ENCODE measurements around the gene MRFAP1L1. TPM values are rescaled to one million over a fixed set of nuclear protein-coding genes. Genes with fewer than 3 reads are reported as not detected.

MRFAP1L1 gene
- total and polyA plus RNA-seq, 2 donors = 56.0 to 73.1 TPM

DNA sequence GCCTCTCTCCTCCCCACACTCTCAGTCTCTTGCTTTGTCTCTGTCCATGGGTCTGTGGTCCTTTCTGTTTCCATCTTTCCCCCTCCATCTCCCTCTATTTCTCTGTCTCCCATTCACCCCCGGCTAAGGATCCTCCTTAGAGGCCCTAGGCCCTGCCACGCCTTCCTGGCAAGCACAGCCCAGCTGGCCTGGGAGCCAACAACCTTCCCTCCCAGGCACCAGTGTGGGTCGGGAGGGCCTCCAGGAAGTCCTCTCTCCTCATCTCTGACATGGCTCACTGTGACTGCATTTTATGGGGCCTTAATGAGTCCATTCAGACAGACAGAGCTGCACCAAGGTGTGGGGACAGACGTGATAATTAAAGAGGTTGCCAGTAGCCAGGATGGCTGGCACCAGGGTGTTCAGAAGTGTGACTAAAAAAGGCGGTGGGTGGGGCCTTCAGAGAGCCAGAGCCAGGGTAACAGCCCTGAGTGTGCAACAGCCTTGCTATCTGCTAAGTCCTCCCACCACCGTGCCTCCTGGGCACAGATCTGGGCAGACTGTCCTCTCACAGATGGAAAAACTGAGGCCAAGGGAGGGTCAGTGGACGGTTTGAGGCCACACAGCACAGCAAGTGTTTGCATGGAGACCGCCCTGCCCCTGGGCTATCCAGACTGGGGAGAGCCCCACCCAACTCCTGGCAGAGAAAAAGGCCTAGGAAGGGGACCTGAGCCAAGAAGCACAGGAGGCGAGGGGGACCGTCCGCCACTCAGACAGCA, 37.8 kb upstream of the MRFAP1L1 start:
- DNase-seq (ENCODE audit: extremely low spot score) = no peak
- Histone ChIP-seq H3K4me1 (ENCODE audit: insufficient read depth) (no peaks in the 10 kb centered on the region), H3K36me3 (ENCODE audit: insufficient read depth) (no peaks in the 10 kb centered on the region), H3K27ac (ENCODE audit: low read depth) (no peak overlapping the region), H3K4me3 (ENCODE audit: low read depth, low read length) (no peak overlapping the region)
- 56% methylated on average over 11 of the region's 11 CpGs for WGBS

DNA sequence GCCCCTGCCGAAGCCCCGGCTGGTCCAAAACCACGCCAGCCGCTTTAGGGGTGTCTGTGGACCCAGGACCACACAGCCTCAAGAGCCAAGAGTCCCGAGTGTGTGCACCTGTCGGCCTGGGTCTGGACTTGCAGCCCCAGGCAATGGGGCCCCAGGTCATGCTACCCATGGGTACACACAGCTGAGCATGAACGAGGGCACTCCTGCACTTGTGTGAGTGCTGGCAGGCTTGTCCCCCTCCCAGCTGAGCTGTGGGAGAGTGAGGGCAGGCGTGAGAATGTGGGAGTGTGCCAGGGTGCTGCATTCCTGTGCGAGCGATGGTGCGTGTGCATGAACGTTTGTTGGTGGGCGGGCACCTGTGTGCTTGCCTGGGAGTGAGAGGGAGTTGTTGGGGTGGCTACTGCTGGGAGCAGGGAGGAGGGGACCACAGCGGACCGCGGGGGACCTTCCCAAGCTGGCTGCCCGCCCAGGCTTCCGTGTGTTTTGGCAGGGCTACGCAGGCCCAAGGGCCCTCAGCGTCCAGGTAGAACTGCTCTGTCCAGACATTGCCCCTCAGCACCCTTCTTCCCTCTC, 37.1 kb upstream of the MRFAP1L1 start:
- H3K4me3 ChIP-seq (ENCODE audit: low read depth, low read length) = no peak overlapping the region

DNA sequence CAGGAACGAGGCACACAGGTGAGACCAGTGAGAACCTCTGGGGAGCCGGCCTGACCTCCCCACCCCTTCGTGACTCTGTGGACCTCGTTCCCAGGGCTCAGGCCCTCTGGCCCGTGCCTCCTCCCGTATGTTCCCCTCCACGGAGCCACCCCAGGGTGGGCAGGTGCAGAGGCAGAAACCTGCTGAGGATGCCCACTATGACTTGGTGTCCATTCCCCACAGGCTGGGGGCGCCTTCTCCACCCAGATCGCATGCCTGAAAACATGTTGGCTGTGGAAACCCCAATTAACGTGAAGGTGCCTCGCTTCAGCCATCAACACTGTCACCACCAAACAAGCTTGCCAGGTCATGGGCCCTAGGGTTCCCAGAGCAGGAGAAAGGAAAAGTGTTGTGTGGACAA, 33.3 kb upstream of the MRFAP1L1 start:
- H3K36me3 ChIP-seq (ENCODE audit: insufficient read depth) = no peaks in the 10 kb centered on the region
- 75% methylated on average over 11 of the region's 11 CpGs for WGBS

More for the DNA sequence above, 37.1 kb upstream of the MRFAP1L1 start:
- 55% methylated on average over 20 of the region's 20 CpGs for WGBS
- Histone ChIP-seq H3K4me1 (ENCODE audit: insufficient read depth) (no peaks in the 10 kb centered on the region), H3K27ac (ENCODE audit: low read depth) (no peak overlapping the region), H3K36me3 (ENCODE audit: insufficient read depth) (no peaks in the 10 kb centered on the region)
- peak; percentile 37 for DNase-seq (ENCODE audit: extremely low spot score)

DNA sequence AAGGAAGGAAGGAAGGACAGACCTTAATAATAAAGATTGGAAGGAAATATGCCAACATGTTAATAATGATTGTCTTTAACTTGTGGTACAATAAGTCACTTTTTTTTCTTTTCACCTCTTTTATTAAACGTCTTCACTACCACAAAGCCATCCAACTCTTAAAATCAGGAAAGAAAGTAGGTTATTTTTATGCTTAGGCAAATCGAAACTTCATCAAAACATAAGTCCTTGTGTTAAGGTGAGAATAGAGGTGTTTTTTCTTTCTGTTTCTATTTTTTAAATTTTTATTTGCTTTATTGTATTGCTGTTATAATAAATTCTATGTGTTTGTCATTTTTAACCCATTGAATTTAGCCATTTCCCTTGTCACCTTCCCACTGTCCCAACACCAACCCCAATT, 32.8 kb upstream of the MRFAP1L1 start:
- WGBS = 69% methylated on average over 2 of the region's 2 CpGs
- Histone ChIP-seq H3K4me1 (ENCODE audit: insufficient read depth) (no peaks in the 10 kb centered on the region), H3K27ac (ENCODE audit: low read depth) (no peak overlapping the region), H3K4me3 (ENCODE audit: low read depth, low read length) (no peak overlapping the region), H3K36me3 (ENCODE audit: insufficient read depth) (no peaks in the 10 kb centered on the region)
- DNase-seq (ENCODE audit: extremely low spot score) = no peak

More for the DNA sequence above, 33.3 kb upstream of the MRFAP1L1 start:
- Histone ChIP-seq H3K27ac (ENCODE audit: low read depth) (no peak overlapping the region), H3K4me3 (ENCODE audit: low read depth, low read length) (no peak overlapping the region), H3K4me1 (ENCODE audit: insufficient read depth) (no peaks in the 10 kb centered on the region)
- DNase-seq (ENCODE audit: extremely low spot score) = no peak

DNA sequence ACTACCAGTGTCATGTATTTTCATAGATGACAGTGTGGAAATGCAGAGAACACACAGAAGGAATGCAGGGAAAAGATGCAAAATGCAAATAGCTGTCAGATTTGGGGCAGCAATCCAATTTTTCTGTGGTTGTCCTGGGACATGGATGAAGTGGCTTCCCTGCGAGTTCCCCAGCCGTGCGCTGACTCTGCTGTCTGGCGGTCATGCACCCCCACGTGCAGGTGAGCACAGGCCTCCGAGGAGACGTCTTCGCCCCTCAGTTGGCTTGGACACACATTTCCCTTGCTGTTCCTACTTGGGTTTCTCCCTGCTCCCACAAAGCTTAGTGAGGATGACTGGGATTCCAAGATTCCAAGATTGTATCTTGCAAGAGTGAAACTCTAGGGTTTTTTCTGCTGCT, 30.7 kb upstream of the MRFAP1L1 start:
- no peak for DNase-seq (ENCODE audit: extremely low spot score)
- WGBS = 89% methylated on average over 8 of the region's 8 CpGs

DNA sequence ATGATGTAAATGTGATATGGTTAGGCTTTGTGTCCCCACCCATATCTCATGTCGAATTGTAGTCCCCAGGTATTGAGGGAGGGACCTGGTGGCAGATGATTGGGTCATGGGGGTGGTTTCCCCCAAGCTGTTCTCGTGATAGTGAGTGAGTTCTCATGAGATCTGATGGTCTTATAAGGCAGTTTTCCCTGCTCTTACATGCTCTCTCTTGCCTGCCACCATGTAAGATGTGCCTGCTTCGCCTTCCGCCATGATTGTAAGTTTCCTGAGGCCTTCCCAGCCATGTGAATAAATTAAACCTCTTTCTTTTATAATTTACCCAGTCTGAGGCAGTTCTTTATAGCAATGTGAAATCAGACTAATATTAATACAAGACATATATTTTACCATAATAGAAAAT, 30.3 kb upstream of the MRFAP1L1 start:
- H3K27ac ChIP-seq (ENCODE audit: low read depth) = no peak overlapping the region
- no peaks in the 10 kb centered on the region for H3K4me1 ChIP-seq (ENCODE audit: insufficient read depth)
- no peak overlapping the region for H3K4me3 ChIP-seq (ENCODE audit: low read depth, low read length)
- WGBS = 84% methylated on average over 4 of the region's 4 CpGs
- no peaks in the 10 kb centered on the region for H3K36me3 ChIP-seq (ENCODE audit: insufficient read depth)
- no peak for DNase-seq (ENCODE audit: extremely low spot score)

More for the DNA sequence above, 30.7 kb upstream of the MRFAP1L1 start:
- Histone ChIP-seq H3K27ac (ENCODE audit: low read depth) (no peak overlapping the region), H3K36me3 (ENCODE audit: insufficient read depth) (no peaks in the 10 kb centered on the region), H3K4me1 (ENCODE audit: insufficient read depth) (no peaks in the 10 kb centered on the region), H3K4me3 (ENCODE audit: low read depth, low read length) (no peak overlapping the region)

DNA sequence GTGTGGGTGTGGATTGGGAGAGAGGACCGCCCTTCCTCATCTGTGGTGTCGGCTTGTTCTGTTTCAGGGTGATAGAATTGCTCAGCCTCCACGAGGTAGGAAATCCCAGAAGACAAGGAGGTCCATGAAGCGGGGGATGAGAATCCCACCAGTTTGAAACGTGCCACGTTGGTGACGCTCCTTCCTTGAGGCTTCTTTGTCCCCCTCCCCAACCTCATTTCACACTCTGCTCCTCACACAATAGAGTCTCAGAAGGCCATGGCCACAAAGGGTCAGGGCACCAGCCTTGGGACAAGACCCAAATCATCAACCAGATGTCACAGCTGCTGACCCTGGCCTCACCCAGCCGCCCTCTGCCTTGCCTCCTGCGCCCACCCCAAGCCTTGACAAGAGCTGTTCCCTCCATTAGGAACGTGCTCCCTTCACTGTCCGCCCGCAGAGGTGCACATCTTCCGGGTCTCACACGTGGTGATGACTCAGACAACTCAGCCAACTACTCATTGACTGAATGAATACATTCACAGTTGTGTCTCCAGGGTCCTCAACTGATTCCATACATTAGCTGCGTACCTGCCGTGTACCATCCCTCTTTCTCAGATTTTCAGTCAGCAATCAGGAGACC, 24.6 kb upstream of the MRFAP1L1 start:
- Histone ChIP-seq H3K4me1 (ENCODE audit: insufficient read depth) (no peaks in the 10 kb centered on the region), H3K27ac (ENCODE audit: low read depth) (no peak overlapping the region), H3K4me3 (ENCODE audit: low read depth, low read length) (no peak overlapping the region), H3K36me3 (ENCODE audit: insufficient read depth) (no peaks in the 10 kb centered on the region)
- DNase-seq (ENCODE audit: extremely low spot score) = no peak
- 87% methylated on average over 16 of the region's 16 CpGs for WGBS

DNA sequence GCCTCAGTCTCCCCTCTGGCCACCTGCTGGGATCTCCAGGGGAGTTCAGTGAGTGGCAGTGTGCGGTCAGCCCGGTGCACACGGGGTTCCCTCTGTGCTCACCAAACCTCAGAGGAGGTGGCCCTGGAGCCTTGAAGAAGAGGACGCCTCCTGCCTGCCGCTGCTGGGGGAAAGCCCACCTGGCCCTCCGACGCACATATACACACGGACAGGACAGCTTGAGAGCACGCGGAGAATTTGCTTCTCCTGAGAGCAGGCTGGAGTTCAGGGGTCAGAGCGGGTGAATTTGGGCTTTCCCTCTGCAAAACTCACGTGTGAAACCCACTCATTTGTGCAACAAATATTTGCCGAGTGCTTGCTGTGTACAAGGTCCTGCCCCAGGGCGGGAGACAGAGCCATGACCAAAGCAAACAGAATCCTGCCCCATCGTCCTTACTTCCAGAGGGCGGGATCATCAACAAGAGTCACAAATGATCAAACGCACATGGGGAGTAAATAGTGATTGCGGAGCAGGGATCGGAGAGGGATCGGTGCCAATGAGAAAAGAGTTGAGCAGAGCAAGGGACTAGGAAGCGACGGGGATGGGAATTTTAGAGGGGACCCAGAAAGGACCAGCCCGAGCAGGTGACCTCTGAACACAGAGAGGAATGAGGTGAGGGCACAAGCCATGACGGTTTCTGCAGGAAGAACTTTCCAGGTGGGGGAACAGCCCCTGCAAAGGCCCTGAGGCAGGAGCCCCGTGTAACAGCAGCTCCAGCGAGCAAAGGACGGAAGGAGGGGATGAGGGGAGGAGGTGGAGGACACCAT, 23.9 kb upstream of the MRFAP1L1 start:
- H3K4me3 ChIP-seq (ENCODE audit: low read depth, low read length) = no peak overlapping the region
- WGBS = 88% methylated on average over 27 of the region's 27 CpGs
- DNase-seq (ENCODE audit: extremely low spot score) = no peak
- H3K4me1 ChIP-seq (ENCODE audit: insufficient read depth) = no peaks in the 10 kb centered on the region
- H3K27ac ChIP-seq (ENCODE audit: low read depth) = no peak overlapping the region
- H3K36me3 ChIP-seq (ENCODE audit: insufficient read depth) = no peaks in the 10 kb centered on the region

DNA sequence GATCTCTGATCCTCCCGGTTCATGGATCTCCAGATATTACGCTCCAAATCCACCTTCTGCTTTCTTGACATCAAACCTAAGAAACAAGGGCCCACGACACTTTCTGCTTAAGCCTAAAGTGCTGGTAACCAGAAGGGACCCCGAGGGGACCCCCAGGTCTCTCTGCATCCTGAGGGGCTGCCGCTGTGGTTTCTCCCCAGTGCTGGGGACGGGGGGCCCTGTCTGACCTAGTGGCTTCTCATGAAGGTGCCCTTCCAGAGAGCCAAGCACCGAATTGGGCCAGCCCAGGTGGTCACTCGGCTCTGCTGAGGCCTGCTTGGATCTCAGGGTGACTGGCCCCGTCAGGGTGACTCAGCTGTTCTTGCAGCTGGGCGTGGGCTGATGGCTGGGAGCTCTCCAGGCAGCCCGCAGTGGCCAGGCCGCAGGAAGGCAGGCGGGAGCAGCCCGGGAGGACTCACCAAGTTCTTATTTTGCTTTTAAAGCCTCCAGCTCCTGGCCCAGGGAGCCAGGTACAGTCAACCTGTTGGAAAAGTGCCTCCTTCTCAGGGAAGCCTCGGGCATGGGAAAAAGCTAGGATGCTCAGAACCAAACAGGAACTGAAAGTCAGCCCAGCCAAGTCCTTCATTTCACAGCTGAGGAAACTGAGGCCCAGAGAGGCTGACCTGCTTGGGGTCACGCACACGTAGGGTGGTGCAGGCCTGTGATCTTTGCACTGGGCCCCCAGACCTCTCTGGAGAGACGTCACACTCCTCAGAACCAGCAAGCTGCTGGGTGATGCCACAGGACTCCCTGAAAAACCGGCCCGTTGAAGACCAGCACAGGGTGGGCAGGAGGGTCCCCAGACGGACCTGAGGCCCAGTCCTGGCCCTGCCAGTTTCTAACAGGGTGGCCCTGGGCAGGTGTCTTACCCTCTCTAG, 23.0 kb upstream of the MRFAP1L1 start:
- no peak for DNase-seq (ENCODE audit: extremely low spot score)
- Histone ChIP-seq H3K4me3 (ENCODE audit: low read depth, low read length) (no peak overlapping the region), H3K36me3 (ENCODE audit: insufficient read depth) (no peaks in the 10 kb centered on the region), H3K27ac (ENCODE audit: low read depth) (no peak overlapping the region), H3K4me1 (ENCODE audit: insufficient read depth) (no peaks in the 10 kb centered on the region)
- 70% methylated on average over 21 of the region's 21 CpGs for WGBS

DNA sequence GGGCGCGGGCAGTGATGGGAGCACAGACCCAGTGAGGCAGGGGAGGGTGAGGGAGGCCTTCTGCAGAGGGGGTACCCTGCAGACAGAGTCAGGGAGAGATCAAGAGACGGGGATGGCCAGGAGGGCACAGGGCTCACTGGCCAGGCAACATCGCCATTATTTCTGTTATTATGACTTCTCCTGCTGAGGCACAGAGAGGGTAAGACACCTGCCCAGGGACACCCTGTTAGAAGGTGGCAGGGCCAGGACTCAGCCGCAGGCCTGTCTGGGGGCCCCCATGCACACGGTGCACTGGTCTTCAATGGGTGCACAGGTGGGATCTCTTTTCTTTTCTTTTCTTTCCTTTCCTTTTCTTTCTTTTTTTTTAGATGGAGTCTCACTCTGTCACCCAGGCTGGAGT, 22.1 kb upstream of the MRFAP1L1 start:
- H3K36me3 ChIP-seq (ENCODE audit: insufficient read depth) = no peaks in the 10 kb centered on the region
- no peak for DNase-seq (ENCODE audit: extremely low spot score)
- H3K4me3 ChIP-seq (ENCODE audit: low read depth, low read length) = no peak overlapping the region
- no peaks in the 10 kb centered on the region for H3K4me1 ChIP-seq (ENCODE audit: insufficient read depth)
- H3K27ac ChIP-seq (ENCODE audit: low read depth) = no peak overlapping the region
- WGBS = 99% methylated on average over 6 of the region's 6 CpGs

DNA sequence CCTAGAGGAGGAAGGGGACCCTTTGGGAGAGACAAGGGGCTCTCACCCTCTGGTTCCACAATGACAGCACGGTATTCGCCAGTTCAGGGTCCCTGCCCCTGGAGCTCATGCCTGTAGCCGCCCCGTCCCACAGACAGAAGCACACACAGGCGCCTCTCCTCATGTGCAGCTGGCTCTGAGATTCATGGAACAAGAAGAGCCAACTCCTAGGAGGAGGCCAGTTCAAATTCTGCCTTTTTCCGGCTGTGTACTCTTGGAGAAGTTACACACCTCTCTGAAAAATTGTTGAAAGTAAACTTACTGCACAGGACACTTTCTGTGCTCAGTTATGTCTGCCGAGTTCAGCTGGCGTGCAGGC, 21.6 kb upstream of the MRFAP1L1 start:
- no peaks in the 10 kb centered on the region for H3K4me1 ChIP-seq (ENCODE audit: insufficient read depth)
- no peak for DNase-seq (ENCODE audit: extremely low spot score)
- no peak overlapping the region for H3K27ac ChIP-seq (ENCODE audit: low read depth)
- H3K36me3 ChIP-seq (ENCODE audit: insufficient read depth) = no peaks in the 10 kb centered on the region
- 91% methylated on average over 8 of the region's 8 CpGs for WGBS
- H3K4me3 ChIP-seq (ENCODE audit: low read depth, low read length) = no peak overlapping the region

DNA sequence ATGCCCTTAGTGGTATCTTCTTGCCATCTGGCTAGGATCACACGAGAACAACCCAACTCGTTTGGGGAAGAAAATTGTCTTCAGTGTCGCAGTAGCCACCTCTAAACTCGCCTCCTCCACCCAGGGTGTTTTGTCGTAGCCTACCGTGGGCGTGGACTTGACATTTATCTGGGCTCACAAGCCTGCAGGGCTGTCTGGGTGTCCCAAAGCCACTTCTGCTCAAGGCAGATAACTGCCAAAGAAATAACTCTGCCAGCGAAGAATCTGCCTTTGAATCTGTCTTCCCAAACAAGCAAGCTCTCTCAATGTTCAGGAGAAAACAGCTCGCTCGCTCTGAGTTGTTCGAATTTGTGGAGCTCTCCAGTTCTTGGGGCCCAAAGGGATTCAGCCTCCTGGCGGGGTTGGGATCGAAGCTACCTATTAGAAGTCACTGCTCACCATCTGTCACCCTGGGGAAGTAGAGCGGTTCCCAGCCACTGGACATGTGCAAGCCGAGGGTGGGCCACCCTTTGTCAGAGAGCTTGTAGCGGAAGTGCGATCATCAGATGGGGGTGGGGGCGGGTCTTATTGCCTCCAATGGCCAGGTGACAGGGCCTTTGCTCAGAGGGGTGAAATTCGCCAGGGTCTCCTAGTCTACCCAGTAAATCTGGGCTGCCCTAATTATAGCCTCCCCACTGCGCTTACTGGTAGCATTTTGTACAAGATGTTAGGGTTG, 21.1 kb upstream of the MRFAP1L1 start:
- no peak for DNase-seq (ENCODE audit: extremely low spot score)
- Histone ChIP-seq H3K4me3 (ENCODE audit: low read depth, low read length) (no peak overlapping the region), H3K27ac (ENCODE audit: low read depth) (no peak overlapping the region), H3K36me3 (ENCODE audit: insufficient read depth) (no peaks in the 10 kb centered on the region), H3K4me1 (ENCODE audit: insufficient read depth) (no peaks in the 10 kb centered on the region)
- WGBS = 69% methylated on average over 20 of the region's 20 CpGs
